Measurements from ENCODE around the gene OTUB1. TPM values are rescaled to one million over a fixed set of nuclear protein-coding genes. Genes with fewer than 3 reads are reported as not detected.
"Not testable (repeated sequence)": the region's sequence is repeated elsewhere in the genome, so short reads cannot be mapped to it uniquely, and the experiment has no call there.

The OTUB1 gene
- total and polyA plus RNA-seq, 2 experiments from 2014 or later, result 119 to 269 TPM

GRCh38 chr11:64041846-64042245, 55.6 kb downstream of the OTUB1 start:
- no peaks in the 10 kb centered on the region for H3K36me3 ChIP-seq
- no peak overlapping the region for H3K27ac ChIP-seq
- DNase-seq (ENCODE audit: low read depth in 1 of 2, low spot score in 1 of 2), result no peak
- peaks cover 7% of the 10 kb centered on the region for H3K4me1 ChIP-seq (ENCODE audit: low read depth)
- no peak for TF ChIP-seq CTCF (IDR thresholded peaks at IDR 0.05; ENCODE audit: low read depth, low read length)
- H3K4me3 ChIP-seq, result no peak overlapping the region
- no peaks in the 10 kb centered on the region for H3K9me3 ChIP-seq (ENCODE audit: low read depth)
- H3K27me3 ChIP-seq, result peaks cover 26% of the 10 kb centered on the region

GRCh38 chr11:64042301-64042700, 56.1 kb downstream of the OTUB1 start:
- peaks cover 3% of the 10 kb centered on the region for H3K4me1 ChIP-seq (ENCODE audit: low read depth)
- no peak overlapping the region for H3K27ac ChIP-seq
- no peak for DNase-seq (ENCODE audit: low read depth in 1 of 2, low spot score in 1 of 2)
- no peak overlapping the region for H3K4me3 ChIP-seq
- peaks cover 21% of the 10 kb centered on the region for H3K27me3 ChIP-seq
- H3K36me3 ChIP-seq, result no peaks in the 10 kb centered on the region
- no peak for TF ChIP-seq CTCF (IDR thresholded peaks at IDR 0.05; ENCODE audit: low read depth, low read length)
- no peaks in the 10 kb centered on the region for H3K9me3 ChIP-seq (ENCODE audit: low read depth)

GRCh38 chr11:64043545-64043944, 57.3 kb downstream of the OTUB1 start:
- Histone ChIP-seq H3K9me3 (ENCODE audit: low read depth) (no peaks in the 10 kb centered on the region), H3K27ac (no peak overlapping the region), H3K4me1 (ENCODE audit: low read depth) (peaks cover 6% of the 10 kb centered on the region), H3K27me3 (peaks cover 9% of the 10 kb centered on the region), H3K4me3 (no peak overlapping the region), H3K36me3 (no peaks in the 10 kb centered on the region)
- no peak for DNase-seq (ENCODE audit: low read depth in 1 of 2, low spot score in 1 of 2)
- no peak for TF ChIP-seq CTCF (IDR thresholded peaks at IDR 0.05; ENCODE audit: low read depth, low read length)

- TF ChIP-seq CTCF (IDR thresholded peaks at IDR 0.05; ENCODE audit: low read depth, low read length), result no peak
- Histone ChIP-seq H3K36me3 (no peaks in the 10 kb centered on the region), H3K27me3 (no peaks in the 10 kb centered on the region), H3K27ac (no peak overlapping the region), H3K4me3 (no peak overlapping the region), H3K9me3 (ENCODE audit: low read depth) (no peaks in the 10 kb centered on the region), H3K4me1 (ENCODE audit: low read depth) (peaks cover 6% of the 10 kb centered on the region)
- no peak for DNase-seq (ENCODE audit: low read depth in 1 of 2, low spot score in 1 of 2)
These were observed 58.6 kb downstream of the OTUB1 start for GRCh38 chr11:64044730-64045393.

- Histone ChIP-seq H3K36me3 (no peaks in the 10 kb centered on the region), H3K27ac (no peak overlapping the region), H3K4me3 (no peak overlapping the region), H3K4me1 (ENCODE audit: low read depth) (peaks cover 6% of the 10 kb centered on the region), H3K9me3 (ENCODE audit: low read depth) (no peaks in the 10 kb centered on the region), H3K27me3 (no peaks in the 10 kb centered on the region)
- DNase-seq (ENCODE audit: low read depth in 1 of 2, low spot score in 1 of 2), result no peak
- no peak for TF ChIP-seq CTCF (IDR thresholded peaks at IDR 0.05; ENCODE audit: low read depth, low read length)
These were observed 59.5 kb downstream of the OTUB1 start for GRCh38 chr11:64045700-64046099.

GRCh38 chr11:64047373-64047772, 61.1 kb downstream of the OTUB1 start:
- not testable (repeated sequence) for H3K9me3 ChIP-seq (ENCODE audit: low read depth); H3K36me3 ChIP-seq; DNase-seq (ENCODE audit: low read depth in 1 of 2, low spot score in 1 of 2); H3K4me3 ChIP-seq; H3K27me3 ChIP-seq; H3K27ac ChIP-seq; H3K4me1 ChIP-seq (ENCODE audit: low read depth)

Other genes starting within 250 kb of the OTUB1 start
- 31.5 and 42.8 TPM in 2 replicates for gene ZFTA, start 217.7 kb upstream of the OTUB1 start, total RNA-seq
- gene ZFTA, start 217.7 kb upstream of the OTUB1 start, polyA plus RNA-seq, result 10.0 and 16.5 TPM in 2 replicates
- 44.5 and 45.2 TPM in 2 replicates for gene SPINDOC, start 173.0 kb upstream of the OTUB1 start, total RNA-seq
- 8.2 and 9.0 TPM in 2 replicates for gene SPINDOC, start 173.0 kb upstream of the OTUB1 start, polyA plus RNA-seq
- 31.0 and 31.4 TPM in 2 replicates for gene MARK2, start 147.3 kb upstream of the OTUB1 start, total RNA-seq
- gene MARK2, start 147.3 kb upstream of the OTUB1 start, polyA plus RNA-seq, result 37.2 and 38.1 TPM in 2 replicates
- gene RCOR2, start 69.3 kb upstream of the OTUB1 start, total RNA-seq, result 73.5 and 74.2 TPM in 2 replicates
- 34.7 and 41.0 TPM in 2 replicates for gene RCOR2, start 69.3 kb upstream of the OTUB1 start, polyA plus RNA-seq
- gene NAA40, start 47.4 kb upstream of the OTUB1 start, total RNA-seq, result 56.7 and 82.7 TPM in 2 replicates
- gene NAA40, start 47.4 kb upstream of the OTUB1 start, polyA plus RNA-seq, result 59.1 and 60.9 TPM in 2 replicates
- gene COX8A, start 11.8 kb upstream of the OTUB1 start, total RNA-seq, result 712 and 1,446 TPM in 2 replicates
- 789 and 1,014 TPM in 2 replicates for gene COX8A, start 11.8 kb upstream of the OTUB1 start, polyA plus RNA-seq
- 0.53 and 0.69 TPM in 2 replicates for gene FLRT1, start 49.5 kb downstream of the OTUB1 start, total RNA-seq
- gene FLRT1, start 49.5 kb downstream of the OTUB1 start, polyA plus RNA-seq, result 0.92 and 2.9 TPM in 2 replicates
- gene MACROD1, start 179.7 kb downstream of the OTUB1 start, total RNA-seq, result 116 and 156 TPM in 2 replicates
- gene MACROD1, start 179.7 kb downstream of the OTUB1 start, polyA plus RNA-seq, result 134 and 198 TPM in 2 replicates
- 231 and 244 TPM in 2 replicates for gene STIP1, start 199.7 kb downstream of the OTUB1 start, total RNA-seq
- gene STIP1, start 199.7 kb downstream of the OTUB1 start, polyA plus RNA-seq, result 229 and 240 TPM in 2 replicates
- 0.11 and 1.8 TPM in 2 replicates for gene FERMT3, start 220.3 kb downstream of the OTUB1 start, total RNA-seq
- gene FERMT3, start 220.3 kb downstream of the OTUB1 start, polyA plus RNA-seq, result 1.1 and 2.1 TPM in 2 replicates
- gene TRPT1, start 239.7 kb downstream of the OTUB1 start, total RNA-seq, result 117 and 131 TPM in 2 replicates
- gene TRPT1, start 239.7 kb downstream of the OTUB1 start, polyA plus RNA-seq, result 137 and 161 TPM in 2 replicates
- 76.0 and 98.8 TPM in 2 replicates for gene NUDT22, start 239.8 kb downstream of the OTUB1 start, total RNA-seq
- 88.3 and 90.6 TPM in 2 replicates for gene NUDT22, start 239.8 kb downstream of the OTUB1 start, polyA plus RNA-seq
- gene DNAJC4, start 244.1 kb downstream of the OTUB1 start, total RNA-seq, result 75.5 and 79.9 TPM in 2 replicates
- gene DNAJC4, start 244.1 kb downstream of the OTUB1 start, polyA plus RNA-seq, result 126 and 132 TPM in 2 replicates
- gene VEGFB, start 248.1 kb downstream of the OTUB1 start, total RNA-seq, result 162 and 206 TPM in 2 replicates
- 178 and 199 TPM in 2 replicates for gene VEGFB, start 248.1 kb downstream of the OTUB1 start, polyA plus RNA-seq